ENCODE results near the gene AWAT2. TPM values are rescaled to one million over a fixed set of nuclear protein-coding genes. Genes with fewer than 3 reads are reported as not detected.

Gene AWAT2
- polyA plus RNA-seq, 5 donors, result not detected

DNA sequence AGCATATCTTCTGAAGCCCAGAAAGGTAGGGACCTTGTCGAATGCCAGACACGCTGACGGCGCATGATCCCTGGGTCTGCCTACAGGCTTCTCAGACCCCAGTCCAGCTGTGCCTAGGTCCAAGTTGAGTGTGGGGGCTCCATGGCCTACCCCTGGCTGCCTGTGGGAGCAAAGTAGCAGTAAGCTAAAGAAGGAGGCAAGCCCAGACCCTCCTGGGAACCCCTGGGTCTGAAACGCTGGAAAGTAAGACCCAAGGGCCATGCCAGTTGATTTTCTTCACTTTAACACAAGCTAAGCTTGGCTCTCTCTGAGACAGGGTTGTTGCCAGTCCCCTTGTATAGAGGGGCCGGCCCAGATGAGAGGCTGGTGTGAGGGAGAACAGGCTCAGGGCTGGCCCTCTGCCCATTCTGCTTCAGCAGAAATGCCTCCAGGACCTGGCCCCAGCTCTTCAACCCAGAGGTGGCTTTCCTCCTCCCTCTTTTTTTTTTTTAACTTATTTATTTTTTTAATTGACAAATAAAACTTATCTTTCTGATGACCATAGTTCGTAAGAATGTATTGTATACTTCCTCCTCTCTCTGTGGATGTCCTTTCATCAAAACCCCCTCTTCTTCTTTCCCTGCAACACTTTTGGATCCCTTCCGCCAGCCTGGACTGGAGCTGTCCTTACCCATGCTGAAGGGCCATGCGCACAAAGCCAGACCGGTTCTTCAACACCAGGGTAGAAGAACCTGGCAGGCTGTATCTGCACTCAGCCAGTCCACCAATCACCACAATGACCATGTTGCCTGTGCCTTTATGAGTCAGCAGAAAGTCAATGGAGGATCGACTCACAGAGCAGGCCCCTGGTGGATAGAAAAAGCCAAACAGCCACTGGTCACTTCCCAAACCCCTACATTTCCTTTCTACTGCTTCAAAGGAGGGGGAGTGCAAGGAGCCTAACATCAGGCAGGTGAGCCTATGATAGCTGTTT, 7.1 kb downstream of the AWAT2 start:
- DNase-seq, result no peak

DNA sequence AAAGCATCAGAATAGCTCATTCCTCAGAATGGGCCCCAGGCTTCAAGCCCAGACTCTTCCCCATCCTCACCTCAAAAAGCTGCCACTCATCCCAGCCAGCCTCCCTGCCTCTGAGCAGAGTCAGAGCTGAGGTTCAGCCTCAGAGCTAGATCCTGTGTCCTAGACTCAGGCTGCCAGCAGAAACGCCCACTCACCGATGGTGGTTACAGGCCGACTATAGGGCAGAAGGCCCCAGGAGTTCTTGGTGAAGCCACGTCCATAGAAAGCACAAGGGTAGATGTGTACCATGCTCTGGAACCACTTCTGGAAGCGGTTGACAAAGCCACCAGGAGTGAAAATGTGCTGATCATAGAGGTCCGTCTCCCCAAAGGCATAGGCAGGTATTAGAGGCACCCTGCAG, 7.7 kb downstream of the AWAT2 start:
- DNase-seq, result no peak

DNA sequence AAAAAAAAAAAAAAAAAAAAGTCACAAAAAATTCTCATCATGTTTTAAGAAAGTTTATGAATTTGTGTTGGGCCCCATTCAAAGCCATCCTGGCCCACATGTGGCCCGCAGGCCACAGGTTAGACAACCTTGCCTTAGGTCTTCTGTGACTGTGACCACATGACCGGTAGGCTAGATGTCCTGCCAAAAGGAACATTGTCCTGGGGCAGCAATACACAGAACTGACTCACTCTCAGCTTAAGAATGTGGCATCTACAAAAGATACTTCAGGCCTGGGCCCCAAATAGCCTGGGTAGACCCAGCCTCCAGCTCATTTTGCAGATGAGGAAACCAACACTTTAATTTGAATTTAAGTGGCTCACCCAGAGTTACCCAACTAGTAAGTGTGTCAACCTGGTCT, 10.0 kb downstream of the AWAT2 start:
- DNase-seq, result no peak

DNA sequence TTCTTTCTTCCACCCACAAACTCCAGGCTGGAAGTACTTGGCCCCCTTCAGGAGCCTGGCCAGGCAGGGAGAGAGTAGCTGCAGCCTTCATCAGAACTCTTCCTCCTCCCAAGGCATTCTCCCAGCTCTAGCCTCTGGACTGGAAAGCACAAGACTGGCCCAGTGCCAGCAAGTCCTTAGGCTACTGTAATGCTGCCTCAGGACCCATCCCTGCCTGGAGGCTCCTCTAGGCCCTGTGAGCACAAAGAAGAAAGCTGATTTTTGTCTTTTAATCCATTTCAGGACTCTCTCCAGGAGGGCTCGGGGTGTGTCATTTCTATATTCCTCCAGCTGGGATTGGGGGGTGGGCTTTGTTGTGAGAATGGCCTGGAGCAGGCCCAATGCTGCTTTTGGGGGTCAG, 10.8 kb downstream of the AWAT2 start:
- no peak for DNase-seq

DNA sequence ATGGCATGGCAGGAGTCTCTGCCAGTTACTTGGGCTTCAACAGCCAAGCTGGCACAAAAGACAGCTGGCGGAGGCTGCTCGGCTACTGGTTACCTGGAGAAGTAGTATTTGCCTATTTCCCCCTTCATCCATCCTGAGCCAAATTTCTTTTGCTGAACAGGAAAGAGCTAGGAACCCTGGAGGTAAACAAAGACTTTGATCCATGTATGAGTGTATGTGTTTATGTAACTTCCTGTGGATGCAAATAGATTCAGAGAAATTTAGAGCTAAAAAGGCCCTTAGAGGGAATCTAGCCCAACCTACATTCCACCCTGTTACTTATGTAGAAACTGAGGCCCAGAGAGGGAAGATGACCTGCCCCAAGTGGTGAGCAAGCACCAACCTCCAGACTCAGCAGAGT, 11.2 kb downstream of the AWAT2 start:
- no peak for DNase-seq

DNA sequence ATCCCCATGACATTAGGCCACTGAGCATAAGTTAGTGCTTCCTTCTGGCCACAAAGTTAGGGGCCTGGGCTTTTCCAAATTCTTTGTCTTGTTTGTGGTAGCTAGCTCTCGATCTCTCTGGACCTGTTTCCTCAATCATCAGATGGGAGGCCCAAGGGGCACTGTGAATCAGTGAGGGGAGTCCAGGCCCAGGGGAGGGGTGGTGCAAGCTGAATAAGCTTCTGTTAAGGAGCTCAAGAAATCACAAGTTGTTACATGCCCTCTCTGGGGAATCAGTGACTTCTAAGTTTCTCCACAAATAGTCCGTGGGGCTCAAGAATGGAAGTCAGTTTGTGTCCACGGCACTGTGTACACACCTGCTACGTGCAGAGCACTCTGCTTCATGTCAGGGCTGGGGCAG, 15.1 kb downstream of the AWAT2 start:
- no peak for DNase-seq

DNA sequence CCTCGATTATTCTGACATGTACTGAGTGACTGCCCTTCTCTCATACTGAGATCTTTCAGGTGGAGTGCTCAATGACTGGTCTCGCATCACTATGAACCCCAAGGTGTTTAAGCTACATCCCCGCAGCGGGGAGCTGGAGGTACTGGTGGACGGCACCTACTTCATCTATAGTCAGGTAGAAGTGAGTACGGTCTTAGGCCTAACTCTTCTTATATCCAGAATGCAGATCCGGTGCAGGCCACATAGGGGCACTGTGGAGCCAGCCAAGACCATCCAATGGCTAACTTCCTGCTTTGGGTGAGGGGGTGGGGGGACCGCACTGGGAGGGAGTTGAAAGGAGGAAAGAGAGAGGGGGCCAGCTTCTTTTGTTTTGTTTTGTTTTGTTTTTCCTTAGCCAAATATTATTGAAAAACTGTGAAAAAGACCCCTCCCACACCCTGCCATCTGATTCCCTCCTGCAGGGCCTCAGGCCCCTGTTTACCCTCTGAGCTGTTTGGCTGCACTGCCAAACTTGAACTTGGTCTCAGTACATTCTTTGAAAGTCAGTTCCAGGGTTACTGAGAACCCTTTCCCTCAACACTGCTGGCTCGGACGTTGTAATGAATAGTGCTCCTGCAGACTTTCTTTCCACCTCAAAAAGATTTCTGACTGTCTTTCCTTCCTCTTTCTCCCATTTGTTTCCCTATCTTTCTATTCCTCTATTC, 16.2 kb downstream of the AWAT2 start:
- DNase-seq, result no peak

DNA sequence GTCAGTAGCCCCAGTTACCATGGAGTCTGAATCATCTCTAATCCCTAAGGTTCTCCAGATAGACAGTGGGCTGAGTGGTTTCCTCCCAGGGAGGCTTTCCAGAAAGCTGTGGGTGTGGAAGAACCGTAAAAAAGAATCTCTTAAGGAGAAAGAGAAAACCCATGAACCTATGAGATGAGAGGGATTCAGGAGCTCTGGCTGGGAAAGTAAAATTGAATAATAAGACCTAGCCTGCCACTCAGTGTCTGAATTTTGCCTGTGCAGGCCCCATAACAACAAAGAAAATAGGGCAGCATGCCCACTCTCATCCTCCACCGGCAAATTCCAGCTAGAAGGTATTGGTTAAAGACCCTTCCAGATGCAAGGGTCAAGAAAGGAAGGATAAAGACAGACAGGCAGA, 16.9 kb downstream of the AWAT2 start:
- no peak for DNase-seq

DNA sequence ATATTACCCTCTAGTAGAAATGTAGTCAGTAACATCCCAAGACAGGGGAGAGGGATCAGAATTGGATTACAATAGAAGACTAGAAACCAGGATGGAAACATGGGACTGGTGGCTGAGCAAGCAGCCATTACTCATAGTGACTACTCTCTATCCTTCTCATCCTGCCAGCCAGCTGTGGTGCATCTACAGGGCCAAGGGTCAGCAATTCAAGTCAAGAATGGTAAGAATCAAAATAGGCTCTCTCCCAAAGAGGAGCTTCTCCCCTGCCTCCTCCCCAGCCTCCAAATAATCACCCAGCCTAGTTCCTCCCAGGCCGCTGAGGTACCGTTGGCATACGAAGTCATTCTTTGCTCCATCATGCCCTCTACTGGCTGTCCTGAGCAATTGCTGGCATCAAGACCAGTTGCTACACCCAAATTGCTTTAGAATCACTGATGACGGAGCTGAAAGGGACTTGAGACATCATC, 19.4 kb downstream of the AWAT2 start:
- DNase-seq, result no peak

DNA sequence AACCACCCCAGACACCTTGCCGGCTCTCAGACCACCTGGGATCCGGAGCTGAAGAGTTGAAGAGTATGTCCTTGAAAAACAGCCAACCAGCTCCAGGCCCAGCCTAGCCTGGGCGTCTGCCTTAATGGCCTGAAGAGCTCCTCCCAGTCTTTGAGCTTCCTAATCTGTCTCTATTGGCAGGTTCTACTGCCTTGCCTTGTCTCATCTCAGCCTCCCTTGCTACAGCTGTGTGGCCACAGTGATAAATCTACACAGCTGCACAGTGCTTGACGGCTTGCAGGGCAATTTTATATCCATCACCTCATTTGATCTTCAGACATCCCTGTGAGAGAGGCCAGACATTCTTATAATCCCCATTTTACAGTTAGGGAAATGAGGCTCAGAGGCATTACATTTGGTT, 19.9 kb downstream of the AWAT2 start:
- DNase-seq, result no peak

DNA sequence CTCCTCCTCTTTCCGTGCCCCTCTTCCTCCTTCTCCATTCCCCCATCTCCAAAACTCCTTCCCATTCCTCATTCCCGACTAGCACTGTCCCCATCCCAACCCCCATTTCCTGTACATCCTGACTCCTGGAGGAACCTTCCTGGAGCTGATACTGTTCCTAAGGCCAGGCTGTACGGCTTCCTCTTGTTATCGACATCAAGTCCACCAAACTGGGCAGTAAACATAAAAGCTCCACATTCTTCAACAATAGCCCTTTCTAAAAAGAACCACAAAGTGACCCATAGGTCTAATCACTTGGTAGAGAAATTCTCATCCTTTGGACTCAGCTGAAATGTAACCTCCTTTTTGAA, 22.9 kb downstream of the AWAT2 start:
- DNase-seq, result no peak

DNA sequence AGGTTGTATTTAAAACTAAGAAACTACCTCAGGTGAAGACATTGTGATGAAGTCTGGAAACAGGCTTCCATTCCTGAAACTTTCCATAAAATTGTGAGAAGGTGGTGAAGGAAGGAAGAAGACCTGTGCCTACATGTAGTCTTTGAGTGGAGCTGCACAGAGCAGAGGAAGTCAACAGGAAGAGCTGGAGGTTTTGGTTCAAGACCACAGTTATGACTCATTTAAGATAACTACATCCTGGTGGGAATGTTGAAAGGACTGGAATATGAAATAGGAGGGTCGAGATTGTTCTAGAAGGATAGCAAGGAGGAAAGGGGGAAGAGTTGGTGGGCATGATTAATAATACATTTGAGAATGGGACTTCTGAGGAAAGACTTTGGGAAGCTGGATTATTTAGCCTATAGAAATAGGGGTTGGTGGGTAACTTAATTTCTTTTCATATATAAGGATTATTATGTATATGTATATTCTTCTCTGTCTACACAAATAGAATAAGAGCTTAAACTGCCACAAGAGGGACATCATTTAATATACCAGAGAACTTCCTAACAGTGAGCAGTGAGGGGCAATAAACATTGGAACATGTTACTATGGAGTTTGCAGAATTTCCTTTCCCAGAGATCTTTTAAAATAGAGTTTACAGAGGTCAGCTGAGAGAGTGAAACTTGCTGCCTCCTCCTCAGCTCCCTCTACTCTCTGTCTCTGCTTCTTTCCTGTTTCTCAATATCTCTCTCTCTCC, 23.5 kb downstream of the AWAT2 start:
- no peak for DNase-seq

DNA sequence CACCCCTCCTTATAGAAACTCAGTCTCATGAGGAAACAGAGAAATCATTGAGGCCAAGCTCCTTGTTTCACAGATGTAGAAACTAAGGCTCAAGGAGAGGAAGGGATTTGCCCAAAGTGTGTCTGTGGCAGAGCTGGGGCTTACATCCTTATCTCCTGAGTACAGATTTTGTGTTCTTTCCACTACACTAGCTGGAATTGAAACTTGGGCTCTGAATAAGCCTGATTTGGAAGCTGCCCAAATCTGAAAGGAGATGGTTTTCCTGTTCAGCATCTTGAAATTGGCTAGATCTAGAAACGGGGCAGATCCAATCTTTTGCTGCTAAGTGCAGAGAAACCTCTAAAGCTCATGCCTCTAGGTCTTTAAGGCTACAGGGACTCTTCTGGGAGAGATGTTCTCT, 24.3 kb downstream of the AWAT2 start:
- no peak for DNase-seq

DNA sequence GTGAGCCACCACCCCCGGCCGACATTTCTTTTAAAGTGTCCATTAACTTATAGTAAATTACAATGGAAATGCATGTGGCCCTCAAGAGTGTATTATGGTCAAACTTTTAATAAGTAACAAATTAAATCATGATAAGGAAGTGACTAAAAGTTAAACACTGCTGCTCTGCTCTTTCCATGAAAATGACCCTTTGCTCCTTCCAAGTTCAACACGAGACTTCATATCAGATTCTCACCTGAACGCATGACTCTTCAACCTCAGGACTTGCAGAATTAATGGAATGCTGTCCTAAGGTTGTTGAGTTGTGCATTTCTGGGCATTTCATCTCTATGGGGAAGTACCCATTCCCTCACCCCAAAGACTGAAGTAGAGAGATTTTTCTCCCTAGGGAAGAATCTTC, 27.1 kb downstream of the AWAT2 start:
- no peak for DNase-seq

DNA sequence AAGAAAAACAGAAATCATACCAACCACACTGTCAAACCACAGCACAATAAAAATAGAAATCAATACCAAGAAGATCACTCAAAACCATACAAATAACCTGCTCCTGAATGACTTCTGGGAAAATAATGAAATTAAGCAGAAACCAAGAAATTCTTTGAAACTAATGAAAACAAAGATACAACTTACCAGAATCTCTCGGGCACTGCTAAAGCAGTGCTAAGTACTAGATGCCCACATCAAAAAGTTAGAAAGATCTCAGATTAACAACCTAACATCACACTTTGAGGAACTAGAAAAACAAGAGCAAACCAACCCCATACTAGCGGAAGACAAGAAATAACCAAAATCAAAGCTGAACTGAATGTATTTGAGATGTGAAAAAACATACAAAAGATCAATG, 33.2 kb downstream of the AWAT2 start:
- DNase-seq, result no peak

DNA sequence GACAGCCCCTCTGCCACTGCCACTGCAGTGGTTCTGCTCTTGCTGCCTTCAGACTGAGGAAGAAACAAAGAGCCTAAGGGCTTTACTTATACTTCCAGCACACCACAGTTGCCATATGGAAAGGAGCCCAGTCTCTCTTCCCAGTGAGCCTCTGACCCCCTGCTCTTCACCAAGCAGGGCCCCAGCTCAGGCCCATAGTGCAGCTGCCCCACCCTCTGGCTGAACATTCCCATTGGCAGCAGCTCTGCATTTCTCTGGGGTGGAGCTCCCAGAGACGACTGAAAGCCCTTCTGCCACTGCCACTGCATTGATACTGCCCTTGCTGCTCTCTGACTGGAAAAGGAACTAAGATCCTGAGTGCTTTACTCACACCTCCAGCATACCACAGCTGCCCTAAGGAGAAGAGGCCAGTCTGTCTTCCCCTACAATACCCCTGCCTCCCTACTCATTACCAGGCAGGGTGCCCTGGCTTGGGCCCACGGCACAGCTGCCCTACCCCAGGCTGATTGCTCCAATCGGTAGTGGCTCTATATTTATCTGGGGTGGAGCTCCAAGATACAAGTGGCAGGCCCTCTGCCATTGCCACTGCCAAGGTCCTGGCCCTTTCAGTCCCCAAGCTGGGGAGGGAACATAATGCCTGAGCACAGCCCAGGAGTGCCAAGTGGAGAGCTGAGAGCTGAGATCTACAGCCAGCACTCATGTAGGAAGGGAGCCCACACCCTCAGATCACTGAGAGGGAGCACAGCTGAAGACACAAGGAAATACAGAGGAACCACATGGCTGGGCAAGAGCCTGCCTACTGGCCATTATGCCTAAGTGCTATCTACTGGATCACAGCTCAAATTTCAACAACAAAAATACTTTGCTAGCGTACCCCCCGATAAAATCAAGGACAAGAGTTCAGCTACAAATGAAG, 36.0 kb downstream of the AWAT2 start:
- peak; percentile 20 to 26 for DNase-seq

DNA sequence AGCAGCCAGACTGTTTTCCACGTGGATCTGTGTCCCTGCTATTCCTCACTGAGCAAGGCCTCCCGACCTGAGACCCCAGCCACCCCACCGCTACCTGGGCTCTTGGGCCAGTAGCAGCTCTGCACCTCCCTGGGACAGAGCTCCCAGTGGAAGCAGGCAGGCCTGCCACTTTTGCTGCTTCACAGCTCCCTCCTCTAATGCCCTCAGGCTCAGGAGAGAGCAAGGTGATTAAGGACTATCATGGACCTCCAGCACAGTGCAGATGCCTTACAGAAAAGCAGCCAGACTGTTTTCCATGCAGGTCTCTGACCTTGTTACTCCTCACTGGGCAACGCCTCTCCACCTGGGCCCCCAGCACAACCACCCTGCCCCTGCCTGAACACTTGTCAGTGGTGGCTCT, 37.0 kb downstream of the AWAT2 start:
- no peak for DNase-seq

DNA sequence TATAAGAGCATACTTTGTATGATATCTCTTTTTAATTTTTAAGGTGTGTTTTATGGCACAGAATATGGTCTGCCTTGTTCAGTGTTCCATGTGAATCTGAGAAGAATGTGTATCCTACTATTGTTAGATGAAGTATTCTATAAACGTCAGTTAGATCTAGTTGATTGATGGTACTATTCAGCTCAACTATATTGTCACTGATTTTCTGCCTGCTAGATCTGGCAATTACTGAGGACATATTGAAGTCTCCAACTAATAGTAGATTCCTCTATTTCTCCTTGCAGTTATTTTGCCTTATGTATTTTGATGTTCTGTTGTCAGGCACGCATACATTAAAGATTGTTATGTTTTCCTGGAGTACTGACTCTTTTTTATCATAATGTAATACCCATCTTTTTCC, 39.8 kb downstream of the AWAT2 start:
- DNase-seq, result no peak

DNA sequence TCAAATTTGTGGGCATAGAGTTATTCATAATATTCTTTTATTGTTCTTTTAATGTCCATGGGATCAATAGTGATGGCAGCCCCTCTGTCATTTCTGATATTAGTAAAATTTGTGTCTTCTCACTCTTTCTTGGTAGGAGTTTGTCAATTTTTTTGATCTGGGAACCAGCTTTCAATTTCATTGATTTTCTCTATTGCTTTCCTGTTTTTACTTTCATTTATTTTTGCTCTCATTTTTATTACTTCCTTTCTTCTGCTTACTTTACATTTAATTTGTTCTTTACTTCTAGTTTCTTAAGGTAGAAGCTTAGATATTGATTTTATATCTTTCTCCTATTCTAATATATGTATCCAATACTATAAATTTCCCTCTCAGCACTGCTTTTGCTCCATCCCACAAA, 40.7 kb downstream of the AWAT2 start:
- DNase-seq, result no peak

DNA sequence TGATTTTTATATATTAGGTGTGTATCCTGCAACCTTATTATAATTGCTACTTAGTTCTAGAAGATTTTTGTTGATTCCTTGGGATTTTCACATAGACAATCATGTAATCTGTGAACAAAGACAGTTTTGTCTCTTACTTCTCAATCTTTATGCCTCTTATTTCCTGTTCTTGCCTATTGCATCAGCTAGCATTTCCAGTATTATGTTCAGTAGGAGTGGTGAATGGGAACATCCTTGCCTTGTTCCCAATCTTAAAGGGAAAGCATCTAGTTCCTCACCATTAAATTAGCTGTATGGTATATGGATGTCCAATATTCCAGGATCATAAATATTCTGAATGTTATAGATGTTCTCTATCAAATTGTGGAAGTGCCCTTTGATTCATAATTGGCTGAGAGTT, 41.8 kb downstream of the AWAT2 start:
- DNase-seq, result no peak

DNA sequence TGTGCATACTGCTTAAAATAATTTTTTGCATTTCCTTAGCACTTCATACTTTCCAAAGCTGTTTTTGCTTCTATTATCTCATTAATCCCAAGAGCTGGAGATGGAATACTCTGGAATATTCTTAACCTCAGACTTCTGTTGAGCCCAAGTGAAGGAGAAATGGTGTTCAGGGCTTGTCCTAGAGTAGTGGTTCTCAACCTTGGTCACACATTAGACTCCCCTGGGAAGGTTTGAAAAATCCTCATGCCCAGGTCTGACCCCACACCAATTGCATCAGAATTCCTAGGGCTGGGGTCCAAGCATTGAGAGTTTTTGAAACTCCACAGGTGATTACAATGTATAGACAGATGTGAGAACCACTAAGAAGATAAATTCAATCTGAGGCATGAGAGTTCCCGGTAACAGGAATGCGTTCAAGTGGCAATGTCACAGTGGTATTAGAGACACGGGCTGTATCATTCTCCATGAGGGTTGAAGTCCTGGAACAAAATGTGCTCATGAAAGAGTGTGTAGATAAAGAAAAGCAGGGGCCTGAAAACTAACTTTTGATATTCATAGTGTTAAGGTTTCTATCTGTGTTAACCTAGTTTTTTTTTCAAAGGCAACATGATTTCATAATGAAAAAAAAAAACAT, 47.9 kb downstream of the AWAT2 start:
- DNase-seq, result no peak

Measured in right lung (tissue), 5 donors.